Activated CD8-positive, alpha-beta memory T cell treated with anti-CD3 and anti-CD28 coated beads for 36 hours (primary cell): ENCODE results near the gene MMEL1. TPM values are rescaled to one million over a fixed set of nuclear protein-coding genes. Genes with fewer than 3 reads are reported as not detected.
"Not testable (repeated sequence)": the region's sequence is repeated elsewhere in the genome, so short reads cannot be mapped to it uniquely, and the experiment has no call there.

Experiments used
- CTCF ChIA-PET: fragments of 350-600 bp; sonication (Branson Sonifier 250); formaldehyde crosslinking; loops from one replicate; lab custom pipeline; 2021; ENCODE audit warnings: antibody characterized with exemption; lab: Charles Lee
- POLR2A ChIA-PET: fragments of 350-600 bp; sonication (Branson Sonifier 250); formaldehyde crosslinking; loops from one replicate; lab custom pipeline; 2021; ENCODE audit warnings: antibody characterized with exemption; lab: Charles Lee
- total RNA-seq, 2 experiments: library from RNA; stranded (reverse); gene quantifications; one replicate each; pipeline ENCODE4 v1.2.3, GENCODE V29; 2021

MMEL1 gene
- total RNA-seq, 2 experiments from 2014 or later: 0.42 TPM; not detected in 1

GRCh38 chr1:2586154-2587070 is 46.4 kb downstream of the MMEL1 start, which contains the start of gene PRXL2B:
PRXL2B (plus strand) TSS chr1:2586777; CDS start chr1:2586886, 109 bp downstream.
- ChIA-PET CTCF (interaction anchor here (1.0 to 4.1 kb wide), 8 partner anchors 25 to 173 kb away, joined by 3 to 20 read pairs (median 6); partner anchors contain the start of genes PANK4 and TNFRSF14), POLR2A (interaction anchor here (0.8 to 6.1 kb wide), 7 partner anchors 9 to 331 kb away, joined by 3 to 60 read pairs (median 9); partner anchors contain the start of genes PANK4, PEX10 and TNFRSF14)

- ChIA-PET POLR2A (interaction anchor here (0.8 to 6.1 kb wide), 7 partner anchors 8 to 330 kb away, joined by 3 to 60 read pairs (median 9); partner anchors contain the start of genes PANK4, PEX10 and TNFRSF14), CTCF (interaction anchor here (1.1 to 4.1 kb wide), 6 partner anchors 30 to 172 kb away, joined by 3 to 20 read pairs (median 7); partner anchors contain the start of genes PANK4 and TNFRSF14)
Observed at GRCh38 chr1:2585318-2586092, 47.3 kb downstream of the MMEL1 start.

- ChIA-PET CTCF (interaction anchor here (1.1 to 4.1 kb wide), 4 partner anchors 23 to 169 kb away, joined by 3 to 20 read pairs (median 12); partner anchors contain the start of gene TNFRSF14), POLR2A (interaction anchor here (0.6 to 6.1 kb wide), 9 partner anchors 8 to 1218 kb away, joined by 3 to 60 read pairs (median 7); partner anchors contain the start of genes PANK4, PEX10 and TNFRSF14)
Observed at GRCh38 chr1:2584686-2585317, 48.0 kb downstream of the MMEL1 start.

- CTCF ChIA-PET: interaction anchor here (0.7 to 4.1 kb wide), 5 partner anchors 22 to 168 kb away, joined by 3 to 20 read pairs (median 7); partner anchors contain the start of gene TNFRSF14
- POLR2A ChIA-PET: interaction anchor here (0.7 to 6.1 kb wide), 7 partner anchors 22 to 171 kb away, joined by 3 to 60 read pairs (median 6); partner anchors contain the start of genes PANK4, PEX10 and TNFRSF14
Observed at GRCh38 chr1:2583871-2584351, 48.9 kb downstream of the MMEL1 start.

DNA sequence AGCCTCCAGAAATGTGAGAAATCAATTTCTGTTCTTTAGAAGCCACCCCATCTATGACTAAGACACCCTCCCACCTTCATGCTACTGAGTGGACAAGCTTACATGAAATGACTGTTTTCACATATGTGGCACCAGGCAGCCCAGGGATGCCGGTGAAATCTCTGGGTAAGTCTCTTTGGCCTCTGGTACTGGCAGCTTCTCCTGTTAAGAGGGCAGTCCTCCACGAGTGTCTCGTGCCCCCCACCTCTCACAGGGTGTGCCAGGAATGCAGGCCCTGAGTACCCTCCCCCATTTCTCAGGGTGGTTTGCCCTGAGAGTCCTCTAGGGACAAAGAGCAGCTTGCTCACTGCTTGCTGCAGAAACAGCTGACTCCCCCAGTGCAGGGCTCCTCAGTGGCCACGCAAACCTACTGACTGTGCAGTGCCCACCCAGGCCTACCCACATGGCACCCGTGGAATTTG is 49.5 kb downstream of the MMEL1 start:
- POLR2A ChIA-PET: interaction anchor here (1.5 to 6.1 kb wide), 3 partner anchors 22 to 37 kb away, joined by 4 to 60 read pairs (median 5); partner anchors contain the start of gene TNFRSF14

GRCh38 chr1:2582391-2582790 is 50.4 kb downstream of the MMEL1 start:
- ChIA-PET CTCF (interaction anchor here (1.1 to 4.1 kb wide), 2 partner anchors 27 to 35 kb away, joined by 3 to 20 read pairs; partner anchors contain the start of gene TNFRSF14), POLR2A (interaction anchor here (6.1 kb wide), 1 partner anchor 25 kb away, joined by 60 read pairs; the partner anchor contains the start of gene TNFRSF14)

More for the DNA sequence above, 49.5 kb downstream of the MMEL1 start:
- CTCF ChIA-PET: interaction anchor here (0.7 to 4.1 kb wide), 4 partner anchors 22 to 36 kb away, joined by 3 to 20 read pairs (median 3); partner anchors contain the start of gene TNFRSF14

DNA sequence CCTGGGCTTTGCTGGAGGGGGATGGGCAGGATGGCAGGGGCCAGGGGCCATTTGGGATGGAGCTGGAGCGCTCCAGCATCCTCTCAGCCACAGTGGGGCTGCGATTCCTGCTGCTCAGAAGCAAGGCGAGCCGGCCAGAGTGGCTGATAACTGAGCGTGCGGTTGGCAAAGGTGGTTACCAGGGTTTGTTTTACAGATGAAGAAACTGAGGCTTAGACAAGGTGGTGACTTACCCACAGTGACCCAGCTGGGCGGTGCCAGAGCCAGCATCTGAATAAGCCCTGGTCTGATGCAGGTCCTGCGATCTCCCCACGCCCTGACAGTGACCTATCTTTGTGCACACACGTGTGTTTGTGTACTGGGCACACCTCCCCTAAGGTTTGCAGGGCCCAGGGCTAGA is 52.1 kb downstream of the MMEL1 start:
- ChIA-PET POLR2A (no interaction called here), CTCF (interaction anchor here (0.6 to 1.7 kb wide), 2 partner anchors 25 to 205 kb away, joined by 4 to 7 read pairs; partner anchors contain the start of gene TNFRSF14)

DNA sequence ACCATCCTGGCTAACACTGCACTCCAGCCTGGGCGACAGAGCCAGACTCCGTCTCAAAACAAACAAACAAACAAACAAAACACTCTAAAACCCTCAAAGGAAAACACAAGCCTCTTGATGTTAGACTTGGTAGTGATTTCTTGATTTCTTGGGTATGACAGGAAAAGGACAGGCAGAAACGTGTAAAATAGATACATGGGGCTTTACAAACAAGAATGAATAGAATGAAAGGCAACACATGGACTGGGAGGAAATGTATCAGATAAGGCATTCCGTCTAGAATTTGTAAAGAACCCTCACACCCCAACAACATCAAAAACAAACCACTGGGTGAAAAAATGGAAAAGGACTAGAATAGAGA is 54.1 kb downstream of the MMEL1 start:
- ChIA-PET CTCF (interaction anchor here (1.3 to 2.3 kb wide), 5 partner anchors 17 to 384 kb away, joined by 3 to 10 read pairs (median 8); partner anchors contain the start of genes FAAP20 and TNFRSF14), POLR2A (interaction anchor here (1.5 to 2.2 kb wide), 3 partner anchors 17 to 31 kb away, joined by 7 to 31 read pairs (median 7); partner anchors contain the start of gene TNFRSF14)

GRCh38 chr1:2577565-2578075 is 55.2 kb downstream of the MMEL1 start:
- POLR2A ChIA-PET: interaction anchor here (1.1 to 2.2 kb wide), 5 partner anchors 8 to 30 kb away, joined by 3 to 31 read pairs (median 7); partner anchors contain the start of gene TNFRSF14

GRCh38 chr1:2575801-2576663 is 56.8 kb downstream of the MMEL1 start:
- ChIA-PET POLR2A (no interaction called here), CTCF (no interaction called here)

More at GRCh38 chr1:2577565-2578075, 55.2 kb downstream of the MMEL1 start:
- CTCF ChIA-PET: interaction anchor here (1.3 to 2.3 kb wide), 5 partner anchors 16 to 383 kb away, joined by 3 to 10 read pairs (median 8); partner anchors contain the start of genes FAAP20 and TNFRSF14

DNA sequence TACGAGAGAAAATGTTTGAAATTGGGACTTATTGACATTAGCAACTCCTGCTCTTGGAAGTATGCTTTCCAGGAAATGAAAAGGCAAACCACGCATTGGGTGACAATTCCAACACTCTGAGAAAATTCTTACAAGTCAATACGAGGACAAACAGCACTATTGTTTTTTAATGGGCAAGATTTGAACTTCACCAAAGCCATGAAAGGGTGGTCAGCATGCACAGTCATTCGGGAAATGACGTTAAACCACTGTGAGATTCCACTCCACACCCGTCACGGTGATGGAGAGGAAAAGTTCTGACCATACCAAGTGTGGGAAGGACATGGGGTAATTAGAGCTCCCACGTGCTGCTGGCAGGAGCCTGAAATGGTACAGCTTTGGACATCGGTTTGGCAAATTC is 58.5 kb downstream of the MMEL1 start:
- ChIA-PET CTCF (no interaction called here), POLR2A (no interaction called here)

- ChIA-PET CTCF (no interaction called here), POLR2A (no interaction called here)
Observed at GRCh38 chr1:2573250-2573920, 59.4 kb downstream of the MMEL1 start.

DNA sequence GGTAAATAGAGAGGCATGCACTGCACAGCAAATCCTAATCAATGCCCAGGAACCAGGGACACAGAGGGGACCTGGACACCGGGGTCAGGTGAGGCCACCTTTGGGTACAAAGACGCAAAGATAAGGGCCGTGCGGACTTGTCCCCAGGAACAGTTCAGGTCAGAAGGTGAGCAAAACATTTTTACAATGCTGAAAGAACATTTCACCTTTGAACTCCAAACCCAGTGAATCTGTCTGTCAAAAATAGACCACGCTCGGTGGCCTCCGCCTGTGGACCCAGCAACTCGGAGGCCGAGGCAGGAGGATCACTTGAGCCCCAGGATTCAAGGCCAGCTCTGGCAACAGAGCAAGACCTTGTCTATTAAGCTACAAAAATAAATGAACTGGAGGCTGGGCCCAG is 61.5 kb downstream of the MMEL1 start:
- ChIA-PET CTCF (interaction anchor here (1.0 kb wide), 1 partner anchor 11 kb away, joined by 5 read pairs; no protein-coding TSS in a partner anchor), POLR2A (interaction anchor here (1.0 kb wide), 1 partner anchor 15 kb away, joined by 4 read pairs; the partner anchor contains the start of gene TNFRSF14)

DNA sequence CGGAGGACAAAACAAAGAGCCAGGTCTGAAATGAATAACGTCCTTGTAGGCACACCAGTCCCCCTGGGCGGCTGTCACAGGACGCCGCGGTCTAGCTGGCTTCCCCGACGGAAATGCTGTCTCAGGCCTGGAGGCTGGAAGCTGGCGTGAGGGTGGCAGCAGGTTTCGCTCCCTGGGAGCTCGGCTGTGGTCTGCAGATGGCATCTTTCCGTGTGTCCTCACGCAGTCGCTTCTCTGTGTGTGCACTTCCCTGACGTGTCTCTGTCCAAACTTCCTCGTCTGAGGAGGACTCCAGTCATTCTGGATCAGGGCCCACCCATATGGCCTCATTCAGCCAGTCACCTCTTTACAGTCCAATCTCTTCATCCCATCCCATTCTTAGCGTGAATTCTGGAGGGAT is 62.5 kb downstream of the MMEL1 start:
- ChIA-PET CTCF (no interaction called here), POLR2A (no interaction called here)

GRCh38 chr1:2569703-2570102 is 63.1 kb downstream of the MMEL1 start:
- POLR2A ChIA-PET, CTCF ChIA-PET: not testable (repeated sequence)
